ENCODE data around the gene GALNT7. TPM values are rescaled to one million over a fixed set of nuclear protein-coding genes. Genes with fewer than 3 reads are reported as not detected.

Gene GALNT7
- total RNA-seq, 2 experiments from 2014 or later: 15.9 to 16.2 TPM

GRCh38 chr4:173257732-173258717 is 89.4 kb downstream of the GALNT7 start:
- ATAC-seq (ENCODE audit: low read depth): peak; percentile 89
- Mint-ChIP-seq H3K27ac (no peak overlapping the region), H3K4me1 (no peaks in the 10 kb centered on the region)

GRCh38 chr4:173258866-173259265 is 90.3 kb downstream of the GALNT7 start:
- H3K9me3 Mint-ChIP-seq: no peaks in the 10 kb centered on the region
- H3K4me1 Mint-ChIP-seq: no peaks in the 10 kb centered on the region
- POLR2A ChIA-PET: no interaction called here
- H3K4me3 Mint-ChIP-seq: no peak overlapping the region
- ATAC-seq (ENCODE audit: low read depth) (no peak), DNase-seq (no peak)
- H3K27ac Mint-ChIP-seq: no peak overlapping the region
- no peaks in the 10 kb centered on the region for H3K27me3 Mint-ChIP-seq
- no peaks in the 10 kb centered on the region for H3K36me3 Mint-ChIP-seq

More at GRCh38 chr4:173257732-173258717, 89.4 kb downstream of the GALNT7 start:
- H3K9me3 Mint-ChIP-seq: no peaks in the 10 kb centered on the region
- no peak overlapping the region for H3K4me3 Mint-ChIP-seq
- H3K27me3 Mint-ChIP-seq: no peaks in the 10 kb centered on the region
- POLR2A ChIA-PET: interaction anchor here (0.6 kb wide), 1 partner anchor 183 kb away, joined by 4 read pairs; no protein-coding TSS in a partner anchor
- DNase-seq: peak; percentile 40
- no peaks in the 10 kb centered on the region for H3K36me3 Mint-ChIP-seq

GRCh38 chr4:173259310-173259709 is 90.7 kb downstream of the GALNT7 start:
- no peaks in the 10 kb centered on the region for H3K9me3 Mint-ChIP-seq
- POLR2A ChIA-PET: no interaction called here
- ATAC-seq (ENCODE audit: low read depth) (no peak), DNase-seq (no peak)
- no peak overlapping the region for H3K27ac Mint-ChIP-seq
- peaks cover 3% of the 10 kb centered on the region for H3K4me1 Mint-ChIP-seq
- no peaks in the 10 kb centered on the region for H3K36me3 Mint-ChIP-seq
- no peak overlapping the region for H3K4me3 Mint-ChIP-seq
- H3K27me3 Mint-ChIP-seq: no peaks in the 10 kb centered on the region

GRCh38 chr4:173261052-173261451 is 92.4 kb downstream of the GALNT7 start:
- no peaks in the 10 kb centered on the region for H3K9me3 Mint-ChIP-seq
- H3K4me1 Mint-ChIP-seq: peaks cover 13% of the 10 kb centered on the region
- no peak overlapping the region for H3K27ac Mint-ChIP-seq
- H3K27me3 Mint-ChIP-seq: no peaks in the 10 kb centered on the region
- H3K36me3 Mint-ChIP-seq: no peaks in the 10 kb centered on the region
- no peak overlapping the region for H3K4me3 Mint-ChIP-seq
- no peak for ATAC-seq (ENCODE audit: low read depth)
- POLR2A ChIA-PET: no interaction called here
- DNase-seq: no peak

- DNase-seq: no peak
- no peak for ATAC-seq (ENCODE audit: low read depth)
- POLR2A ChIA-PET: no interaction called here
- no peaks in the 10 kb centered on the region for H3K27me3 Mint-ChIP-seq
- H3K27ac Mint-ChIP-seq: no peak overlapping the region
- peaks cover 13% of the 10 kb centered on the region for H3K4me1 Mint-ChIP-seq
- H3K36me3 Mint-ChIP-seq: no peaks in the 10 kb centered on the region
- H3K9me3 Mint-ChIP-seq: no peaks in the 10 kb centered on the region
- no peak overlapping the region for H3K4me3 Mint-ChIP-seq
These were observed 93.8 kb downstream of the GALNT7 start for GRCh38 chr4:173262375-173262774.

- Mint-ChIP-seq H3K9me3 (no peaks in the 10 kb centered on the region), H3K4me1 (peaks cover 13% of the 10 kb centered on the region), H3K27ac (peak overlapping the region; percentile 30), H3K4me3 (peak overlapping the region; percentile 28), H3K27me3 (no peaks in the 10 kb centered on the region), H3K36me3 (no peaks in the 10 kb centered on the region)
- DNase-seq (no peak), ATAC-seq (ENCODE audit: low read depth) (no peak)
- POLR2A ChIA-PET: no interaction called here
These were observed 95.6 kb downstream of the GALNT7 start for GRCh38 chr4:173264245-173264644.

- ATAC-seq (ENCODE audit: low read depth) (peak; percentile 61), DNase-seq (no peak)
- peaks cover 13% of the 10 kb centered on the region for H3K4me1 Mint-ChIP-seq
- no peaks in the 10 kb centered on the region for H3K9me3 Mint-ChIP-seq
- H3K27ac Mint-ChIP-seq: peak overlapping the region; percentile 30
- H3K4me3 Mint-ChIP-seq: peak overlapping the region; percentile 28
- no peaks in the 10 kb centered on the region for H3K36me3 Mint-ChIP-seq
- POLR2A ChIA-PET: no interaction called here
- H3K27me3 Mint-ChIP-seq: no peaks in the 10 kb centered on the region
These were observed 96.1 kb downstream of the GALNT7 start for GRCh38 chr4:173264684-173265185.

- Mint-ChIP-seq H3K4me1 (peaks cover 13% of the 10 kb centered on the region), H3K9me3 (no peaks in the 10 kb centered on the region), H3K27me3 (no peaks in the 10 kb centered on the region), H3K27ac (no peak overlapping the region), H3K36me3 (no peaks in the 10 kb centered on the region), H3K4me3 (no peak overlapping the region)
- DNase-seq (no peak), ATAC-seq (ENCODE audit: low read depth) (no peak)
- POLR2A ChIA-PET: no interaction called here
These were observed 97.1 kb downstream of the GALNT7 start for GRCh38 chr4:173265751-173266150.

- H3K4me3 Mint-ChIP-seq: no peak overlapping the region
- no peaks in the 10 kb centered on the region for H3K27me3 Mint-ChIP-seq
- no peaks in the 10 kb centered on the region for H3K9me3 Mint-ChIP-seq
- ATAC-seq (ENCODE audit: low read depth) (no peak), DNase-seq (no peak)
- peaks cover 13% of the 10 kb centered on the region for H3K4me1 Mint-ChIP-seq
- H3K27ac Mint-ChIP-seq: no peak overlapping the region
- peaks cover 2% of the 10 kb centered on the region for H3K36me3 Mint-ChIP-seq
- POLR2A ChIA-PET: no interaction called here
These were observed 99.1 kb downstream of the GALNT7 start for GRCh38 chr4:173267711-173268110.

- H3K4me3 Mint-ChIP-seq: no peak overlapping the region
- H3K9me3 Mint-ChIP-seq: no peaks in the 10 kb centered on the region
- peaks cover 10% of the 10 kb centered on the region for H3K4me1 Mint-ChIP-seq
- POLR2A ChIA-PET: no interaction called here
- ATAC-seq (ENCODE audit: low read depth) (no peak), DNase-seq (no peak)
- no peaks in the 10 kb centered on the region for H3K27me3 Mint-ChIP-seq
- H3K27ac Mint-ChIP-seq: no peak overlapping the region
- H3K36me3 Mint-ChIP-seq: peaks cover 4% of the 10 kb centered on the region
These were observed 100.7 kb downstream of the GALNT7 start for GRCh38 chr4:173269280-173269679.

GRCh38 chr4:173270312-173271027 is 101.9 kb downstream of the GALNT7 start:
- POLR2A ChIA-PET: no interaction called here
- no peak overlapping the region for H3K27ac Mint-ChIP-seq
- DNase-seq: no peak
- H3K9me3 Mint-ChIP-seq: no peaks in the 10 kb centered on the region
- H3K4me1 Mint-ChIP-seq: no peaks in the 10 kb centered on the region
- H3K27me3 Mint-ChIP-seq: no peaks in the 10 kb centered on the region
- H3K4me3 Mint-ChIP-seq: no peak overlapping the region
- peaks cover 10% of the 10 kb centered on the region for H3K36me3 Mint-ChIP-seq
- no peak for ATAC-seq (ENCODE audit: low read depth)

- H3K4me1 Mint-ChIP-seq: no peaks in the 10 kb centered on the region
- peaks cover 10% of the 10 kb centered on the region for H3K36me3 Mint-ChIP-seq
- no peak for ATAC-seq (ENCODE audit: low read depth)
- POLR2A ChIA-PET: no interaction called here
- no peak overlapping the region for H3K4me3 Mint-ChIP-seq
- no peaks in the 10 kb centered on the region for H3K9me3 Mint-ChIP-seq
- H3K27me3 Mint-ChIP-seq: no peaks in the 10 kb centered on the region
- DNase-seq: no peak
- no peak overlapping the region for H3K27ac Mint-ChIP-seq
These were observed 103.7 kb downstream of the GALNT7 start for GRCh38 chr4:173272314-173272713.

GRCh38 chr4:173272996-173273395 is 104.4 kb downstream of the GALNT7 start:
- H3K4me1 Mint-ChIP-seq: no peaks in the 10 kb centered on the region
- H3K9me3 Mint-ChIP-seq: no peaks in the 10 kb centered on the region
- no peak overlapping the region for H3K4me3 Mint-ChIP-seq
- H3K36me3 Mint-ChIP-seq: peaks cover 15% of the 10 kb centered on the region
- POLR2A ChIA-PET: no interaction called here
- DNase-seq (no peak), ATAC-seq (ENCODE audit: low read depth) (no peak)
- H3K27ac Mint-ChIP-seq: no peak overlapping the region
- no peaks in the 10 kb centered on the region for H3K27me3 Mint-ChIP-seq
